HL-60 (cell line): ENCODE results near the gene SERPINA3.

Source experiments
- DNase-seq, 2 experiments: peaks; one replicate each; pipeline ENCODE4 v3.0.0-alpha.2; 2010 to 2020; ENCODE audit warnings: low read depth in 1 of 2, low spot score in 1 of 2
- H3K27ac ChIP-seq: fragments of 250-450 bp; sonication (Bioruptor Pico); replicated peaks from 2 replicates; pipeline ENCODE4 v1.5.1; 2020; ENCODE audit warnings: mild to moderate bottlenecking, moderate library complexity
- H3K27me3 ChIP-seq: fragments of 250-450 bp; sonication (Bioruptor Pico); 2 replicates; pipeline ENCODE4 v1.5.1; 2021; ENCODE audit warnings: mild to moderate bottlenecking, moderate library complexity; ENCODE audit not compliant: insufficient read depth, poor library complexity, severe bottlenecking
- H3K4me3 ChIP-seq: replicated peaks from 2 replicates; pipeline ENCODE4 v1.5.1; 2011; ENCODE audit warnings: mild to moderate bottlenecking, control low read depth, low read length; ENCODE audit not compliant: insufficient read depth
- CTCF ChIP-seq: IDR thresholded peaks from one replicate; pipeline ENCODE4 v1.5.1; 2011; ENCODE audit warnings: low read length, control low read depth, inconsistent platforms; ENCODE audit not compliant: insufficient read depth
- GABPA ChIP-seq: IDR thresholded peaks from 2 replicates; pipeline ENCODE4 v1.6.1; 2012; ENCODE audit warnings: low read depth
- POLR2AphosphoS5 ChIP-seq: IDR thresholded peaks from 2 replicates; pipeline ENCODE4 v1.6.1; 2012; ENCODE audit warnings: low read depth
- SPI1 ChIP-seq: IDR thresholded peaks from 2 replicates; pipeline ENCODE4 v1.6.1; 2012; ENCODE audit warnings: low read depth, mild to moderate bottlenecking, borderline replicate concordance
- TF ChIP-seq, protein P1 (sequence below): IDR thresholded peaks from 2 replicates; pipeline ENCODE4 v1.6.1; 2012; ENCODE audit warnings: low read depth; ENCODE audit not compliant: insufficient replicate concordance

The SERPINA3 gene

GRCh38 chr14:94598816-94599655 lies 13.2 kb upstream of the SERPINA3 start:
- H3K27ac ChIP-seq = no peak overlapping the region
- TF ChIP-seq POLR2AphosphoS5 (no peak), GABPA (no peak), SPI1 (no peak), CTCF (no peak)
- TF ChIP-seq, protein P1, sequence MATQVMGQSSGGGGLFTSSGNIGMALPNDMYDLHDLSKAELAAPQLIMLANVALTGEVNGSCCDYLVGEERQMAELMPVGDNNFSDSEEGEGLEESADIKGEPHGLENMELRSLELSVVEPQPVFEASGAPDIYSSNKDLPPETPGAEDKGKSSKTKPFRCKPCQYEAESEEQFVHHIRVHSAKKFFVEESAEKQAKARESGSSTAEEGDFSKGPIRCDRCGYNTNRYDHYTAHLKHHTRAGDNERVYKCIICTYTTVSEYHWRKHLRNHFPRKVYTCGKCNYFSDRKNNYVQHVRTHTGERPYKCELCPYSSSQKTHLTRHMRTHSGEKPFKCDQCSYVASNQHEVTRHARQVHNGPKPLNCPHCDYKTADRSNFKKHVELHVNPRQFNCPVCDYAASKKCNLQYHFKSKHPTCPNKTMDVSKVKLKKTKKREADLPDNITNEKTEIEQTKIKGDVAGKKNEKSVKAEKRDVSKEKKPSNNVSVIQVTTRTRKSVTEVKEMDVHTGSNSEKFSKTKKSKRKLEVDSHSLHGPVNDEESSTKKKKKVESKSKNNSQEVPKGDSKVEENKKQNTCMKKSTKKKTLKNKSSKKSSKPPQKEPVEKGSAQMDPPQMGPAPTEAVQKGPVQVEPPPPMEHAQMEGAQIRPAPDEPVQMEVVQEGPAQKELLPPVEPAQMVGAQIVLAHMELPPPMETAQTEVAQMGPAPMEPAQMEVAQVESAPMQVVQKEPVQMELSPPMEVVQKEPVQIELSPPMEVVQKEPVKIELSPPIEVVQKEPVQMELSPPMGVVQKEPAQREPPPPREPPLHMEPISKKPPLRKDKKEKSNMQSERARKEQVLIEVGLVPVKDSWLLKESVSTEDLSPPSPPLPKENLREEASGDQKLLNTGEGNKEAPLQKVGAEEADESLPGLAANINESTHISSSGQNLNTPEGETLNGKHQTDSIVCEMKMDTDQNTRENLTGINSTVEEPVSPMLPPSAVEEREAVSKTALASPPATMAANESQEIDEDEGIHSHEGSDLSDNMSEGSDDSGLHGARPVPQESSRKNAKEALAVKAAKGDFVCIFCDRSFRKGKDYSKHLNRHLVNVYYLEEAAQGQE = no peak
- H3K27me3 ChIP-seq = no peaks in the 10 kb centered on the region
- no peak overlapping the region for H3K4me3 ChIP-seq
- no peak for DNase-seq

GRCh38 chr14:94599656-94600004 lies 12.6 kb upstream of the SERPINA3 start:
- H3K27ac ChIP-seq = no peak overlapping the region
- H3K4me3 ChIP-seq = no peak overlapping the region
- TF ChIP-seq CTCF (no peak), SPI1 (no peak), GABPA (no peak), POLR2AphosphoS5 (no peak)
- TF ChIP-seq, protein P1 = no peak
- DNase-seq = no peak
- H3K27me3 ChIP-seq = no peaks in the 10 kb centered on the region

DNA sequence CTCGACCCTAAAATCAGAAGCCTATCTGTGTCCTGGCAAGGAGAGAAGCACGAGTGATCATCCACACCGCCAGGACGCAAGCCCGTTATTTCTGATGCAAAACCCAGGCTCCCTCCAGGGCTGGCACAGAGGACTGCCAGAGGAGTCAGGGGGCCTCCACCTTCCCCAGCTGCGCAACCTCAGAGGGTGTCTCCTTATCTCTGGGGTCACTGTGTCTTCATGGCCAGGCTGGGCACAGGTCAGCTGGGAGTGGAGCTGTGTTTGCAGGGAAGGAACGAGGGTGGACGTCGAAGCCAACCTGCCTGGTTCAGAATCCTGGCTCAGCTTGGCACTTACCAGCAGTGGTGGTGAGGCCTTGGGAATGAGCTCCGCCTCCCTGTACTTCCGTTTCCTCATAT lies 12.0 kb upstream of the SERPINA3 start:
- no peaks in the 10 kb centered on the region for H3K27me3 ChIP-seq
- TF ChIP-seq POLR2AphosphoS5 (no peak), SPI1 (no peak)
- H3K27ac ChIP-seq = no peak overlapping the region
- no peak for DNase-seq
- H3K4me3 ChIP-seq = no peak overlapping the region

- H3K27me3 ChIP-seq = no peaks in the 10 kb centered on the region
- no peak for DNase-seq
- TF ChIP-seq SPI1 (no peak), POLR2AphosphoS5 (no peak), GABPA (no peak), CTCF (no peak)
- TF ChIP-seq, protein P1 = no peak
- H3K27ac ChIP-seq = no peak overlapping the region
- no peak overlapping the region for H3K4me3 ChIP-seq
These were observed 10.3 kb upstream of the SERPINA3 start for GRCh38 chr14:94601884-94602391.
